GM18511 (cell line): Measurements from ENCODE around the gene CAMKK2.
A peak's percentile ranks its signal among the peaks of the same experiment; 100 is the strongest.
"Not testable (repeated sequence)": the region's sequence is repeated elsewhere in the genome, so short reads cannot be mapped to it uniquely, and the experiment has no call there.

ENCODE experiments used
- ATAC-seq: cut with Tn5 transposase; IDR thresholded peaks from one replicate; pipeline ENCODE4 v1.9.1; 2021; ENCODE audit warnings: mild to moderate bottlenecking, moderate library complexity; ENCODE audit not compliant: unreplicated experiment

Gene CAMKK2

DNA sequence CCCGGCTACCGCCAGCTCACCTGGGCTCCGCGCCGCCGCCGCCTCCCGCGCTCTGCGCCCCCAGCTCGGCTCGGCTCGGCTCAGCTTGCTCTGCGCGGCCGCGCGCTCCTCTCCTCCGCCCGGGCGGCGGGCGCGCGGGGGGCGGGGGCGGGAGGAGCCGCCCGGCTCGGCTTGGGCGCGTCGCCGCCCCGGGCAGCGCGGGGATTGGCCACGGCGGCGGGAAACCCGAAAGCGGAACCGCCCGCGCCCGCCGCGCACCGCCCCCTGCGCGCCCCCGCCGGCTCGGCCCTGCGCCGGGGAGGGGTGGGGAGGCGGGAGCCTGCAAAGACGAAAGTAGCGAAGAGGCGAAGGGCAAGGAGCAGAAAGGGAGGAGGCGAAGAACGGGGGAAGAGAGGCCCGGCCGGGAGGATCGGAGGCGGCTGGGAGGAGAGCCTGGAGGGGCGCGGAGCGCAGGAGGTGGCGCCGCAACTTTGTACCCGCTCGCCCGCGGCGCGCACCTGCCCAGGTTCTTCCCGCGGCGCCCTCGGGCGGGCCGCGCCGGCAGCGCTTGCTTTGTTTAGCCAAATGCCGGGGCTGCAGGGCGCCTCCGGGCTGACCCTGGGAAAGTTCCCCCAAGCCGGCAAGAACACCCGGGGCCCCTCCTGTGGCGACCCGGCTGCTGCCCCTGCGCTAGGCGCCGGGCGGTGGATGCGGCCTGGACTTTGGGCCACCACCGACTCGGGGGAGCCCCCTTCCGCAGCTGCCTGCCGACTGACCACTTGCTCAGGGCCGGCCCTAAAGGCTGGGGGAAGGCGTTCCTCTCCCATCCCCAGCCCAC lies at the start of gene CAMKK2:
Gene CAMKK2, minus strand, starts transcription at position 92 of the 817 bp plus-strand sequence. CDS start 22,183 bp downstream, outside the sequence.
- ATAC-seq, result peak; percentile 80

DNA sequence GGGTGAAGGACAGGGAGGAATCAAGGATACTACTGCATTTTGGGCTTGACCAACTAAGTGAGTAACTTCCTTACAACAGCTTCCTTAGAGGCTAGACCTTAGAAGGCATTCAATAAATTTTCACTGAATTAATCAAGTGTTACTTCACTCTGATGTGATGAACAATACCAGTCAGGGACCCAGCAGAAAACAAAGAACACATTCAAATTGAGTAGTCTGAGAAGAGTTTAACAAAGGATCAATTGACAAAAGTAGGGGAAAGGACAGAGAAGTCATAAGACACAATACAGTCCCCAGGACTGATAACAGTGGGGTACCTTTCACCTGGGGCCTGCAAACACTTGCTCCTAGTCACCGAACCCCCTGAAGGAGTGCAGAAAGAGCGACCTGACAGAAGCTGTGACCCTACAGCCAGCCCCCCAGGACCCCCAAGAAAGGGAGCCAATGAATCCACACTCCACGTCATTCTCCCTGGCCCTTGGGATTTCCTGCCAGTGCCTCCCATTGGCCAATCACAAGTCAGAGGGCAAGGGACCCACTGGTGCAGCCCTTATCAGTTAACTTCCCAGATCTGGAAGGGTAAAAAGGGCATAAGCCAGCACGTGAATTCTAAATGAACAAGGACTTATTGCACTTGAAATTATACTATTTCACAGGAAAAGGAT lies 48.8 kb upstream of the CAMKK2 start:
- no peak for ATAC-seq

DNA sequence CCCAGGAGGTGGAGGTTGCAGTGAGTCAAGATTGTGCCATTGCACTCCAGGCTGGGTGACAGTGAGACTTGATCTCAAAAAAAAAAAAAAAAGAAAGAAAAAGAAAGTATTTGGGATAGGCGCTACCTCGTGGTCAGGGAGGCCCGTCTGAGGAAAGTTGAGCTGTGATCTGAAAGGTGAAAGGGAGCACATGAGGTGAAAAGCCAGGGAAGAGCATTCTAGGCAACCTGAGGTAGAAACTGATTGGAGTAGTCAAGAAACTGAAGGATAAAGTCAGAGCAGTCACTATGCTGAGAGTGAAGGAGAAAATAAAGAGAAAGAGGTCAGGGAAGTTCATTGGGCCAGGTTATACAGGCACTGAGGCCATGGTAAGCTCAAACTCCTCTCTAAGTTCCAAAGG lies 48.0 kb upstream of the CAMKK2 start:
- no peak for ATAC-seq

GRCh38 chr12:121337416-121337815 lies 40.9 kb upstream of the CAMKK2 start:
- no peak for ATAC-seq

DNA sequence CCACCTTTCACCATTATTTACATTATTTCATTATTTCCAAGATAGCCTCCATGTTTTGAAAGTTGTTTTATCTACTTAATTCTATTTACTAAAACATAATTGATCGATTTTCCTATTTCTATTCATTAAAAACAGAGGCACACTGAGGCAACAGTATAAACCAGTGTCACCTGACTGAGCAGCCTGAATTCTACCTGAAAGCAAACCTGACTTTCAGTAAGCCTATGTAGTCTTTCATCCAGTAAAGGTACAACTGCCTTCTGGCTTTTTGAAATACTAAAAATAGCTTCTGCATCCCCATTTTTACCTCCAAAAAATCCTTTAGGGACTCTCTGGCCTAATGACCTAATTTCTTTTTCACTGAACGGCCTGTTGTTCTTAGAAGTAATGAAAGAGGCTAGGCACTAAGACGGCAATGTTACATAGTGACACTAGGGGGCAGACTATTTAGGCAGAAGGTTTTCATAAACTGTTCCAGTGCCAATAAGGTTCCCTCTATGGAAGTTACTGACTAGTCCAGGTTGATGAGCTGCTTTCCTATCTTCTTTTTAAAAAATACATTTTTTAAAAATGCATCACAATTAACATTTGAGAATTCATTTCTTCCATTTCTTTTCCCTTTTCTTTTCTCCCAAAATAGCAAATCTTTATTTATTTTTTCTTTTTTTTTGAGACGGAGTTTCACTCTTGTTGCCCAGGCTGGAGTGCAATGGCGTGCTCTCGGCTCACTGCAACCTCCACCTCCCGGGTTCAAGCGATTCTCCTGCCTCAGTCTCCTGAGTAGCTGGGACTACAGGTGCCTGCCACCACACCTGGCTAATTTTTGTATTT lies 38.2 kb upstream of the CAMKK2 start:
- no peak for ATAC-seq

GRCh38 chr12:121333747-121334146 lies 37.2 kb upstream of the CAMKK2 start:
- ATAC-seq, result no peak

DNA sequence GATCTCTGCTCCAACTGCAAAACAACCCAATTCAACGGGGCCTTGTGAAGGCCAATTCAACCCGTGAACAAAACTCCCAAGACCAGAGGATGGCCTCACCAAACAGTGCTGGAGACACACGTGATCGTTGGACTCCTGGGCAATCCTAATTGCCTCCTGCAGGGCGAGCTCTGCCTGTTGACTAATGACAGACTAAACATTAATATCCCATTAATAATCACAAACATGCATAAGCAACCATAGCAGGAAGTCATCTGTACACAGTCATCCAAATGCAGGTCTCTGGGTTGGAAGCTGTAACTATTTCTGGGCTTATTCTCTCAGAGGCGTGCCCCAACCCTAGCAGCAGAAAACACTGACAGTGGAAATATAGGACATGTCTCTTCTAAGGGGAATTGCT lies 34.7 kb upstream of the CAMKK2 start:
- ATAC-seq, result no peak

DNA sequence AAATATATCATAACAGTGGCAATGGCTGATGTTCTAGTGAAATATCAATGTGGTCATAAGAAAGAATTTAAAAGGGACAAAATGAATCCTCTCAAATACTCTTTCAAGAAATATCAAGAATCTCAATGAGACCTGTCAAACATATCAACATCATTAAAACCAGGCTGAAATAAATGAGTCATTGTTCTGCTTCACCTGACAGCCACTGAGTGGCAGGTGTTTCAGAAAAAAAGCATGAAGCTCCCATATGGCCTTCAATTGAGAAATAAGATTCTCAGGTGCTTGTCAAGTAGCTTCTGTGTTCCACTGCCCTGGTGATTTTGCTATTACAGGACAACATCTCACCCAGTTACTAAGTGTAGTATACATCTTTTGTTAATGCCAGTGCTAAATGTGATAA lies 34.2 kb upstream of the CAMKK2 start:
- ATAC-seq, result no peak

DNA sequence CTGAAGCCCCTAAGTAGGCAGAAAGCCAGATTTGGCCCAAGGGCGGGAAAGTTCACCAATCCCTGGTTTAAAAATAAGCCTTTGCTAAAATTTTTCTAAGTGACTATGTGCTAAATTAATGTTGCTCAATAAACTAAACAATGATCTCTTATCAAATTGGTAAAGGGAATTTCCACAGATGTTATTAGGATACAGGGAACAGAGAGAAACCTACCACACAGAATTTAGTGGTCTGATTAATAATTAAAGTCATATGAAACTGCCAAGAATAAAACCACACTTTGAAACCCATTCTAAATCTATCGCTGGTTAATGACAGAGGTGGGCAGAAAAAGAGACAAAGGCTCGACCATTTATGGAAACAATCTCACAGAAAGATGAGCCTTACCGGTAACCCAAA lies 33.7 kb upstream of the CAMKK2 start:
- no peak for ATAC-seq

GRCh38 chr12:121328620-121329019 lies 32.1 kb upstream of the CAMKK2 start:
- no peak for ATAC-seq

GRCh38 chr12:121326996-121327674 lies 30.6 kb upstream of the CAMKK2 start:
- no peak for ATAC-seq

GRCh38 chr12:121325922-121326396 lies 29.4 kb upstream of the CAMKK2 start:
- no peak for ATAC-seq

DNA sequence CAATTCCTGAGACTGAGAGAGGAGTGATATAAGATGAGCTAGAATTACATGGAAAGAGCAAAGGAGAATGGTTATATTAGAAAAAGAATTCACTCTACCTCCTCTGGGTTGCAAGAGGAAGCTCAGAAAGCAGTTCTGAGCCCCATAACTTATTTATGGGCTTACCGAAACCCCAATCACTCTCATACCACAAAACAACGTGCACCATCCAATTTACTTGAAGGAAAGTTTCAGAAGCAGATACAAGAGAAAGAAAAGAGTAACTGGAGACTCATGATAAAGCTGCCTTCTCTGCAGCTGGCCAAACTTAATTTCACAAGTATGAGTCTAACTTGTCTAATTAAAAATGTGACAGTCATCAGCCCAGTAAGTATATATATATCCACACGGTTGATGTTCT lies 27.4 kb upstream of the CAMKK2 start:
- no peak for ATAC-seq

- ATAC-seq, result no peak
Observed at GRCh38 chr12:121318121-121318520, 21.6 kb upstream of the CAMKK2 start.

GRCh38 chr12:121314431-121314830 lies 17.9 kb upstream of the CAMKK2 start:
- ATAC-seq, result no peak

DNA sequence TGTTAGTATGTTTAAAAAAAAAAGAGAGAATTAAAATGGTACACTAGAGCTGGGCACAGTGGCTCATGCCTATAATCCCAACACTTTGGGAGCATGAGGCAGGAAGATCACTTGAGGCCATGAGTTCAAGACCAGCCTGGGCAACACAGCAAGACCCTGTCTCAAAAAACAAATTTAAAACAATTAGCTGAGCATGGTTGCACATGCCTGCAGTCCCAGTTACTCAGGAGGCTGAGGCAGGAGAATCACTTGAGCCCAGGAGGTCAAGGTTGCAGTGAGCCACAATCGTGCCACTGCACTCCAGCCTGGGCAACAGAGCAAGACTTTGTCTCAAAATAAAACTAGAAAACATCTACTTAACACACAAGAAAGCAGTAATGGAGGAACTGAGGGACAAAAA lies 13.7 kb upstream of the CAMKK2 start:
- ATAC-seq, result not testable (repeated sequence)

DNA sequence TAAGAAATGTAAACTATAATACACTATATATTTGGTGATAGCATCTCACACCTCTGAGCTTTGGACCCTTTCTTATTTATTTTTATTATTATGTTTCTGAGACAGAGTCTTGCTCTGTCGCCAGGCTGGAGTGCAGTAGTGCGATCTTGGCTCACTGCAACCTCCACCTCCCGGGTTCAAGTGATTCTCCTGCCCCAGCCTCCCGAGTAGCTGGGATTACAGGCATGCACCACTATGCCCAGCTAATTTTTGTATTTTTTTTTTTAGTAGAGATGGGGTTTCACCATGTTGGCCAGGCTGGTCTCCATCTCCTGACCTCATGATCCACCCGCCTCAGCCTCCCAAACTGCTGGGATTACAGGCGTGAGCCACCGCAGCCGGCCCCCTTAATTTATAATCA lies 10.9 kb upstream of the CAMKK2 start:
- ATAC-seq, result not testable (repeated sequence)

- no peak for ATAC-seq
Observed at GRCh38 chr12:121304306-121304705, 7.8 kb upstream of the CAMKK2 start.

- ATAC-seq, result no peak
Observed at GRCh38 chr12:121301876-121302275, 5.4 kb upstream of the CAMKK2 start.

GRCh38 chr12:121300083-121300819 lies 3.7 kb upstream of the CAMKK2 start:
- ATAC-seq, result no peak
